ENCODE data around the gene PRDX6.

The PRDX6 gene

GRCh38 chr1:173470608-173471007 lies 6.5 kb upstream of the PRDX6 start:
- TF ChIP-seq TAF1 (IDR thresholded peaks at IDR 0.05; ENCODE audit: borderline replicate concordance, insufficient read depth, low read length) = no peak
- TF ChIP-seq POLR2AphosphoS5 (IDR thresholded peaks at IDR 0.05; ENCODE audit: low read depth, low read length) = no peak
- no peak for TF ChIP-seq SIN3A (IDR thresholded peaks at IDR 0.05; ENCODE audit: borderline replicate concordance, insufficient read depth, low read length)
- no peak for TF ChIP-seq REST (IDR thresholded peaks at IDR 0.05; ENCODE audit: insufficient read depth in 1 of 2, low read depth in 2 of 2, low read length in 2 of 2)
- no peak for TF ChIP-seq FOXP2 (optimal IDR thresholded peaks at IDR 0.05; ENCODE audit: borderline replicate concordance, extremely low read depth, extremely low read length, insufficient read depth)

GRCh38 chr1:173473599-173474011 lies 3.5 kb upstream of the PRDX6 start:
- TF ChIP-seq POLR2AphosphoS5 (IDR thresholded peaks at IDR 0.05; ENCODE audit: low read depth, low read length) = no peak

GRCh38 chr1:173474097-173474779 lies 2.9 kb upstream of the PRDX6 start:
- TF ChIP-seq TAF1 (IDR thresholded peaks at IDR 0.05; ENCODE audit: borderline replicate concordance, insufficient read depth, low read length) = no peak
- TF ChIP-seq FOXP2 (optimal IDR thresholded peaks at IDR 0.05; ENCODE audit: borderline replicate concordance, extremely low read depth, extremely low read length, insufficient read depth) = no peak
- TF ChIP-seq POLR2AphosphoS5 (IDR thresholded peaks at IDR 0.05; ENCODE audit: low read depth, low read length) = no peak
- no peak for TF ChIP-seq SIN3A (IDR thresholded peaks at IDR 0.05; ENCODE audit: borderline replicate concordance, insufficient read depth, low read length)
- no peak for TF ChIP-seq REST (IDR thresholded peaks at IDR 0.05; ENCODE audit: insufficient read depth in 1 of 2, low read depth in 2 of 2, low read length in 2 of 2)

GRCh38 chr1:173475564-173476196 lies 1.5 kb upstream of the PRDX6 start:
- TF ChIP-seq POLR2AphosphoS5 (IDR thresholded peaks at IDR 0.05; ENCODE audit: low read depth, low read length) = no peak
- TF ChIP-seq TAF1 (IDR thresholded peaks at IDR 0.05; ENCODE audit: borderline replicate concordance, insufficient read depth, low read length) = no peak

GRCh38 chr1:173476197-173476664 lies 904 bp upstream of the PRDX6 start:
- TF ChIP-seq REST (IDR thresholded peaks at IDR 0.05; ENCODE audit: insufficient read depth in 1 of 2, low read depth in 2 of 2, low read length in 2 of 2) (no peak), TAF1 (IDR thresholded peaks at IDR 0.05; ENCODE audit: borderline replicate concordance, insufficient read depth, low read length) (no peak), FOXP2 (optimal IDR thresholded peaks at IDR 0.05; ENCODE audit: borderline replicate concordance, extremely low read depth, extremely low read length, insufficient read depth) (no peak), SIN3A (IDR thresholded peaks at IDR 0.05; ENCODE audit: borderline replicate concordance, insufficient read depth, low read length) (no peak), POLR2AphosphoS5 (IDR thresholded peaks at IDR 0.05; ENCODE audit: low read depth, low read length) (no peak)

- TF ChIP-seq TAF1 (IDR thresholded peaks at IDR 0.05; ENCODE audit: borderline replicate concordance, insufficient read depth, low read length) = peak; percentile 14; the same call in 1 of the 2 replicates
- no peak for TF ChIP-seq FOXP2 (optimal IDR thresholded peaks at IDR 0.05; ENCODE audit: borderline replicate concordance, extremely low read depth, extremely low read length, insufficient read depth)
- no peak for TF ChIP-seq REST (IDR thresholded peaks at IDR 0.05; ENCODE audit: insufficient read depth in 1 of 2, low read depth in 2 of 2, low read length in 2 of 2)
- TF ChIP-seq POLR2AphosphoS5 (IDR thresholded peaks at IDR 0.05; ENCODE audit: low read depth, low read length) = peak; percentile 88
- no peak for TF ChIP-seq SIN3A (IDR thresholded peaks at IDR 0.05; ENCODE audit: borderline replicate concordance, insufficient read depth, low read length)
Observed at GRCh38 chr1:173476665-173477285, 360 bp upstream of the PRDX6 start.
